Right ventricle myocardium inferior (tissue), 1 donor: Measurements from ENCODE around the gene GARIN5B. TPM values are rescaled to one million over a fixed set of nuclear protein-coding genes. Genes with fewer than 3 reads are reported as not detected.

Experiments used
- ATAC-seq: fragments of 200-7000 bp; cut with Tn5 transposase; one replicate; pipeline ENCODE4 v1.9.1; 2020; ENCODE audit warnings: mild to moderate bottlenecking, moderate library complexity
- DNase-seq: peaks from one replicate; pipeline ENCODE4 v3.0.0; 2021; ENCODE audit errors: missing footprints
- intact Hi-C: fragments of 100-400 bp; cut with DNase I; formaldehyde crosslinking; loops from one replicate; pipeline ENCODE4 v1.11.0; 2022
- total RNA-seq: library from RNA; stranded (reverse); fragmentation: NEBNext Ultra II Directional; extraction: Animal tissue kit (Norgen Biotek cat#: 25700); gene quantifications from one replicate; pipeline ENCODE4 v1.2.1, GENCODE V29; 2021
- donor health status: DM: no; HTN: yes; CAD: no; lungs with severe emphysema.

GARIN5B gene
- total RNA-seq, 1 donor from 2014 or later: not detected

GRCh38 chr19:55390461-55390880 is 27.4 kb upstream of the GARIN5B start:
- intact Hi-C loops: no loop called here
- ATAC-seq: no peak
- no peak for DNase-seq

- no peak for ATAC-seq
- intact Hi-C loops: loop anchor here (10.0 kb wide), 1 partner anchor 215 kb away; the partner anchor contains the start of genes ZNF524 and ZNF865
- no peak for DNase-seq
These were observed 26.6 kb upstream of the GARIN5B start for GRCh38 chr19:55389386-55390317.

GRCh38 chr19:55387736-55388497 is 24.9 kb upstream of the GARIN5B start:
- DNase-seq: no peak
- ATAC-seq: no peak

GRCh38 chr19:55386493-55386971 is 23.5 kb upstream of the GARIN5B start:
- intact Hi-C loops: loop anchor here (10.0 kb wide), 1 partner anchor 218 kb away; the partner anchor contains the start of genes ZNF524 and ZNF865
- ATAC-seq: no peak

More at GRCh38 chr19:55387736-55388497, 24.9 kb upstream of the GARIN5B start:
- intact Hi-C loops: loop anchor here (10.0 kb wide), 1 partner anchor 217 kb away; the partner anchor contains the start of genes ZNF524 and ZNF865

GRCh38 chr19:55385724-55386492 is 22.8 kb upstream of the GARIN5B start, which contains the start of gene RPL28:
Gene RPL28, plus strand, starts transcription at chr19:55385932. Its CDS starts 426 bp downstream, at chr19:55386358.
- intact Hi-C loops: loop anchor here (1.0 to 10.0 kb wide), 4 partner anchors 47 to 219 kb away; partner anchors contain the start of genes ISOC2, KMT5C, ZNF524 and ZNF865
- DNase-seq (peak; percentile 98), ATAC-seq (peak; percentile 92)

More at GRCh38 chr19:55386493-55386971, 23.5 kb upstream of the GARIN5B start:
- DNase-seq: no peak

- DNase-seq: peak; percentile 97
- intact Hi-C loops: loop anchor here (1.0 to 10.0 kb wide), 4 partner anchors 46 to 220 kb away; partner anchors contain the start of genes ISOC2, KMT5C, ZNF524 and ZNF865
These were observed 22.1 kb upstream of the GARIN5B start for GRCh38 chr19:55384920-55385723.

GRCh38 chr19:55384131-55384919 is 21.3 kb upstream of the GARIN5B start, which contains the start of gene TMEM238:
Gene TMEM238, minus strand, starts transcription at chr19:55384292. Its CDS starts 33 bp downstream, at chr19:55384259.
- ATAC-seq (no peak), DNase-seq (no peak)
- intact Hi-C loops: loop anchor here (2.0 to 10.0 kb wide), 2 partner anchors 84 to 220 kb away; partner anchors contain the start of genes ZNF524 and ZNF865

More at GRCh38 chr19:55384920-55385723, 22.1 kb upstream of the GARIN5B start:
- ATAC-seq: peak; percentile 92

- DNase-seq (peak; percentile 79), ATAC-seq (no peak)
- intact Hi-C loops: loop anchor here (2.0 to 10.0 kb wide), 2 partner anchors 83 to 221 kb away; partner anchors contain the start of genes ZNF524 and ZNF865
These were observed 20.4 kb upstream of the GARIN5B start for GRCh38 chr19:55383279-55384130.

- intact Hi-C loops: loop anchor here (10.0 kb wide), 1 partner anchor 222 kb away; the partner anchor contains the start of genes ZNF524 and ZNF865
These were observed 19.5 kb upstream of the GARIN5B start for GRCh38 chr19:55382522-55383054.

GRCh38 chr19:55382013-55382412 is 19.0 kb upstream of the GARIN5B start:
- ATAC-seq: no peak
- no peak for DNase-seq
- intact Hi-C loops: loop anchor here (10.0 kb wide), 1 partner anchor 223 kb away; the partner anchor contains the start of genes ZNF524 and ZNF865

More at GRCh38 chr19:55382522-55383054, 19.5 kb upstream of the GARIN5B start:
- no peak for ATAC-seq
- DNase-seq: no peak

GRCh38 chr19:55379174-55379573 is 16.1 kb upstream of the GARIN5B start:
- intact Hi-C loops: no loop called here
- DNase-seq: no peak
- no peak for ATAC-seq

GRCh38 chr19:55377356-55378131 is 14.5 kb upstream of the GARIN5B start:
- ATAC-seq (no peak), DNase-seq (peak; percentile 78)
- intact Hi-C loops: no loop called here

- intact Hi-C loops: no loop called here
- no peak for ATAC-seq
- no peak for DNase-seq
These were observed 13.3 kb upstream of the GARIN5B start, which contains the start of gene TMEM190 for GRCh38 chr19:55376241-55376933. Gene TMEM190, plus strand, starts transcription at chr19:55376826. Its CDS starts 28 bp downstream, at chr19:55376854.
